Pancreas (tissue), 10 donors: ENCODE data around the gene CMTM5. TPM values are rescaled to one million over a fixed set of nuclear protein-coding genes. Genes with fewer than 3 reads are reported as not detected.

Source experiments
- ATAC-seq, 4 donors: fragments of 200-7000 bp; cut with Tn5 transposase; one replicate each; pipeline versions ENCODE4 v1.8.0 to v1.9.1; 2020; ENCODE audit warnings: mild to moderate bottlenecking in 4 of 4, moderate library complexity in 4 of 4
- DNase-seq, 6 donors: peaks; one replicate each; pipeline ENCODE4 v3.0.0-alpha.2; 2020
- FAIRE-seq: peaks from 2 replicates; lab custom pipeline; 2012; peaks lifted over from hg19 to GRCh38; lab: Jason Lieb, UNC
- H3K27ac ChIP-seq, 4 donors: fragments of 200-600 bp; sonication (generic); 1 replicate in 3 of 4; 2 replicates in 1 of 4; pipeline versions ENCODE4 v1.5.0 to v1.8.0; 2020
- H3K27me3 ChIP-seq, 4 donors: fragments of 200-600 bp; one replicate each; pipeline ENCODE4 v1.8.0; 2021
- H3K36me3 ChIP-seq, 3 donors: fragments of 200-600 bp; sonication (generic) in 1 of 3; one replicate each; pipeline versions ENCODE4 v1.5.0 to v1.8.0; 2020 to 2021
- H3K4me1 ChIP-seq, 3 donors: fragments of 200-600 bp; one replicate each; pipeline ENCODE4 v1.8.0; 2021
- H3K4me3 ChIP-seq, 4 donors: fragments of 200-600 bp; sonication (generic) in 2 of 4; one replicate each; pipeline versions ENCODE4 v1.5.0 to v1.8.0; 2020 to 2021
- H3K9me3 ChIP-seq, 4 donors: fragments of 200-600 bp; one replicate each; pipeline ENCODE4 v1.8.0; 2021
- WGBS, 2 donors: extraction: QIAGEN DNeasy Blood & Tissue Kit; methylation state at CpG; one replicate each; pipeline ENCODE4 v1.1.7; 2013; 5-methylcytosine and 5-hydroxymethylcytosine counted together
- intact Hi-C, 3 donors: fragments of 100-400 bp; cut with DNase I; formaldehyde crosslinking; loops; one replicate each; pipeline versions ENCODE4 v1.11.1 to v1.14.2; 2022
- polyA plus RNA-seq, 2 donors: library from polyadenylated mRNA; stranded (reverse); fragments of 200-250 nt; gene quantifications; one replicate each; pipeline ENCODE4 v1.2.3, GENCODE V29; 2013
- total RNA-seq, 6 donors: library from RNA; stranded (reverse); fragmentation: NEBNext Ultra II Directional in 4 of 6; extraction: Animal tissue kit (Norgen Biotek cat#: 25700) in 4 of 6; gene quantifications; one replicate each; pipeline versions ENCODE4 v1.2.1 to v1.2.4, GENCODE V29; 2021 to 2023
- TF ChIP-seq, protein P1 (sequence below), 4 donors: fragments of 200-600 bp; sonication (generic) in 3 of 4; IDR thresholded peaks; one replicate each; pipeline versions ENCODE4 v1.5.0 to v1.8.0; 2021; ENCODE audit warnings: antibody characterized with exemption in 4 of 4
- donor health status: healthy with polysubstance abuse.
- donor health status: DM: no; HTN: no; CAD: no; lungs with moderate emphysema.
- donor health status: DM: no; HTN: no; CAD: no.
- donor health status: control.
- donor health status: control.
- donor health status: Bipolar disorder and iron deficiency.
- donor health status: DM: yes; HTN: yes; CAD: no.
- donor health status: DM: no; HTN: no; CAD: no.
- donor health status: DM: no; HTN: no; CAD: no.
- donor health status: DM: yes; HTN: yes; CAD: no.

The CMTM5 gene
- total and polyA plus RNA-seq, 8 donors: 0.16 to 0.53 (median 0.25) TPM; not detected in 5

DNA sequence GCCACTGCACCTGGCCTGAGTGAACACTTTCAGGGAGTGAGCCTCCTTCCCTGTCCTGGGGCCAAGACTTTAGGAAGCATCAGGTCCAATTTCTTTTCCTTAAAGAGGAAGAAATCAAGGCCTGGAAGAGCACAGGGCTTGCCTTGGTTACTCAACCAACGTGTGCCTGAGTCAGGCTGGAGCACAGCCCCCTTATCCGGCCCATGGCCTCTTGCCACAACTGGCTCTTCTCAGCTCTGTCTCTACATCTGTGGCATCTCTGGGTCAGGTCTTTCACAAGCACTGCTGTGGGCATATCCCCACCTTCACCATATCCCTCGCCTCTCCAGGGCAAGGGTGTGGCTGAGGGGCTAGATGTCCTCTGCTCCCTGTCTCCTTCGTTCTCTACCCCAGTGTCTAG is 24.4 kb downstream of the CMTM5 start:
- TF ChIP-seq, protein P1, sequence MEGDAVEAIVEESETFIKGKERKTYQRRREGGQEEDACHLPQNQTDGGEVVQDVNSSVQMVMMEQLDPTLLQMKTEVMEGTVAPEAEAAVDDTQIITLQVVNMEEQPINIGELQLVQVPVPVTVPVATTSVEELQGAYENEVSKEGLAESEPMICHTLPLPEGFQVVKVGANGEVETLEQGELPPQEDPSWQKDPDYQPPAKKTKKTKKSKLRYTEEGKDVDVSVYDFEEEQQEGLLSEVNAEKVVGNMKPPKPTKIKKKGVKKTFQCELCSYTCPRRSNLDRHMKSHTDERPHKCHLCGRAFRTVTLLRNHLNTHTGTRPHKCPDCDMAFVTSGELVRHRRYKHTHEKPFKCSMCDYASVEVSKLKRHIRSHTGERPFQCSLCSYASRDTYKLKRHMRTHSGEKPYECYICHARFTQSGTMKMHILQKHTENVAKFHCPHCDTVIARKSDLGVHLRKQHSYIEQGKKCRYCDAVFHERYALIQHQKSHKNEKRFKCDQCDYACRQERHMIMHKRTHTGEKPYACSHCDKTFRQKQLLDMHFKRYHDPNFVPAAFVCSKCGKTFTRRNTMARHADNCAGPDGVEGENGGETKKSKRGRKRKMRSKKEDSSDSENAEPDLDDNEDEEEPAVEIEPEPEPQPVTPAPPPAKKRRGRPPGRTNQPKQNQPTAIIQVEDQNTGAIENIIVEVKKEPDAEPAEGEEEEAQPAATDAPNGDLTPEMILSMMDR (IDR thresholded peaks at IDR 0.05): no peak
- H3K9me3 ChIP-seq: no peaks in the 10 kb centered on the region
- 63 to 88% methylated on average over 4 of the region's 4 CpGs for WGBS, 2 donors
- FAIRE-seq: no peak
- H3K4me1 ChIP-seq: no peaks in the 10 kb centered on the region
- DNase-seq: no peak
- no peak overlapping the region for H3K27ac ChIP-seq
- intact Hi-C loops: no loop called here
- H3K27me3 ChIP-seq: no peaks in the 10 kb centered on the region
- H3K4me3 ChIP-seq: no peak overlapping the region
- H3K36me3 ChIP-seq: no peaks in the 10 kb centered on the region
- no peak for ATAC-seq

DNA sequence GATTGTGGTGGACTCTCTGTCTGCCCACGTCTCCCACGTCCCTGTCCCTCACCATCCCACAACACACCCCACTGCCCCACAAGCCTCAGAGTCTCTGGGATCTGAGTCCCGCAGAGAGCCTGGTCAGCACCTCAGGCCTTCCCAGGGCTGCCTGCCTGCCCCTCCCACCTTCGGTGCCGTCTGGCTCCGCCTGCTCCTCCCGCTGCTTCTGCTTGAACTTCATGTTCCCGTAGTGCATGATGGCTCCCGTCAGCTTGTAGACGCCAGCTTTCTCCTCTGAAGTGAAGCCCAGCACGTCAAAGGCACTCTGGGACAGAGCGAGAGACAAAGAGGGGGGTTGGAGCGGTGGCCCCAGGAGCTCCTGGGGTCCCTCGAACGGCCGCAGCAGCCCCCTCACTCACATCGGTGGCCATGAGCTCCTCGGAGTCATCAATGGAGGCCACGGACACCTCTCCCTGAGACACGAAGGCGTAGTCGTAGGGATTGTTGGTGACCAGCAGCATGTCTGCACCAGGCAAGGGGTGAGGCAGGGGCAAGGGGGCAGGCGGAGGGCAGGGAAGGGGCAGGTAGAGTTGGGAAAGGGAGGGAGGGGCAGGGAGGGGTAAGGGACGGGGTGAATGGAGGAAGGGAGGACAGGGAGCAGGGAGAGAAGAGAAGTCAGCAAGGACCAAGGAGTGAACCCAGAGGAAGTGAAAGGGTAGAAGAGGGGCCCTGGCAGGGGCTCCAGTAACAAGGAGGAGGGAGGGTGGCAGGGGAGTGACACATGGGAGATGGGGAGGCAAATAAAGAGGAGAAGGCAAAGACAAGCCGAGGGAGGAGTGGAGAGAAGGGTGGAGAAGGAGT is 25.7 kb downstream of the CMTM5 start:
- 42 to 50% methylated on average over 25 of the region's 25 CpGs for WGBS, 2 donors
- FAIRE-seq (no peak), ATAC-seq (no peak), DNase-seq (no peak)
- Histone ChIP-seq H3K36me3 (no peaks in the 10 kb centered on the region), H3K27ac (no peak overlapping the region), H3K27me3 (no peaks in the 10 kb centered on the region), H3K4me1 (no peaks in the 10 kb centered on the region), H3K9me3 (no peaks in the 10 kb centered on the region), H3K4me3 (no peak overlapping the region)
- intact Hi-C loops: no loop called here
- TF ChIP-seq, protein P1 (IDR thresholded peaks at IDR 0.05): no peak

DNA sequence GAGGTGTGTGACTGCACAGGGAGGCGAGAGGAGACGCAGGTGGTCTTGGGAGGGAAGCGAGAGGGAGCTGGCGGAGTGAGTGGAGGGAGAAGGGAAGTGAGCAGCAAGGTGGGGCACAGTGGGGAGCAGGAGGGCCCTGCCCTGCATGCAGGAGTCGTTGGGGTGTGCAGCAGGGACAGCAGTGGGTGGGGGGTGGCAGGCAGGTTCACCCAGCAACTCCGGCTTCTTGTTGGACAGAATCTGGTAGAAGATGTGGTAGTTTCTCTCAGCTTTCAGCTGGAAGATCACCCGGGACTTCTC is 26.2 kb downstream of the CMTM5 start:
- TF ChIP-seq, protein P1 (IDR thresholded peaks at IDR 0.05): no peak
- DNase-seq (no peak), ATAC-seq (no peak), FAIRE-seq (no peak)
- H3K27me3 ChIP-seq: no peaks in the 10 kb centered on the region
- WGBS, 2 donors: 58 to 66% methylated on average over 7 of the region's 7 CpGs
- H3K4me3 ChIP-seq: no peak overlapping the region
- H3K27ac ChIP-seq: no peak overlapping the region
- no peaks in the 10 kb centered on the region for H3K36me3 ChIP-seq
- no peaks in the 10 kb centered on the region for H3K9me3 ChIP-seq
- no peaks in the 10 kb centered on the region for H3K4me1 ChIP-seq
- intact Hi-C loops: no loop called here

DNA sequence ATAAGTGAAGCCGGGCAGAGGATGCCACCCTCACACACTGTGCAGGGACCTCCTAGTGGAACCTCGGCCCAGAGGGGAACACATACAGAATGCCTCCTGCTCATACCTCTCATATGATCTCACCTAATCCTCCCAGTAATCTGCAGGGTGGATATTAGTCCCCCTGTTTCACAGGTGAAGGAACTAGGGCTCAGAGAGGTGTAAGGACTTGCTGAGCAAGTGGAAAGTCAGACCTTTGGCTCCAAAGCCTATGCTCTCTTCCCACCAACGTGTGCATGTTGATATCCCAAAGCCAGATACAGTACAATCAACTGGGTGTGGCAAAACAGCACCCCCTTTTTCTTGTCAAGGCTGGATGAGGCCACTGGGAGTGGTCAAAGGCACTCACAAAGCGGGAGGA is 27.1 kb downstream of the CMTM5 start:
- FAIRE-seq: no peak
- intact Hi-C loops: no loop called here
- no peaks in the 10 kb centered on the region for H3K36me3 ChIP-seq
- H3K27ac ChIP-seq: no peak overlapping the region
- no peak for ATAC-seq
- WGBS, 2 donors: 55 to 68% methylated on average over 4 of the region's 4 CpGs
- TF ChIP-seq, protein P1 (IDR thresholded peaks at IDR 0.05): no peak
- H3K4me1 ChIP-seq: no peaks in the 10 kb centered on the region
- no peaks in the 10 kb centered on the region for H3K9me3 ChIP-seq
- H3K27me3 ChIP-seq: no peaks in the 10 kb centered on the region
- H3K4me3 ChIP-seq: no peak overlapping the region
- DNase-seq: no peak

DNA sequence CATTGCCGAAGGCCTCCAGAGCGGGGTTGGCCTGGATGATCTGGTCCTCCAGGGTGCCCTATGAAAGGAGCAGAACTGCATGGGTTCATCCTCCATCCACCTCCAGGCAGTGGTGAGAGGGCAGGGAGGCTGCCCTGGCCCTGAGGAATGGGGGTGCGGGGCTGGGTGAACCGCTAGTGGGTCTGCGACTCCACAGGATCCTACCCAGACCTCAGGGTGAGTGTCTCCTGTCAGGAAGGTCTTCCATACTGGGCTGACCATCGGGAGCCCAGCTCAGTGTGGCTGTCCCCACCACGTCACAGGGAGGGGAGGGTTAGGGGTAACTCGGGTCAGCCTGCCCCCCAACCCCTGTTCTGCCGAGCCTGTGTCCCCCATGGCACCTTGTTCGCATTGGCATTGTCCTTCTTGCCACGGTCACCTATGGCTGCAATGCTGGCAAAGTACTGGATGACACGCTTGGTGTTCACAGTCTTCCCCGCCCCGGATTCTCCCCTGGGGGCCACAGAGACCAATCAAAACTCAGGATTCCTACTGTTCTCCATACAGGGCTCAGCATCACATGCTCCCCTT is 27.6 kb downstream of the CMTM5 start:
- ATAC-seq: no peak
- 73 to 78% methylated on average over 11 to 14 of the region's 14 CpGs for WGBS, 2 donors
- Histone ChIP-seq H3K27me3 (no peaks in the 10 kb centered on the region), H3K9me3 (no peaks in the 10 kb centered on the region), H3K36me3 (no peaks in the 10 kb centered on the region), H3K27ac (no peak overlapping the region), H3K4me3 (no peak overlapping the region), H3K4me1 (no peaks in the 10 kb centered on the region)
- intact Hi-C loops: no loop called here
- FAIRE-seq: no peak
- DNase-seq: no peak
- TF ChIP-seq, protein P1 (IDR thresholded peaks at IDR 0.05): no peak
